Temporal lobe (tissue), 2 donors: Measurements from ENCODE around the gene RASAL2. TPM values are rescaled to one million over a fixed set of nuclear protein-coding genes. Genes with fewer than 3 reads are reported as not detected.

Experiments
- small RNA-seq: library from RNA; depleted of rRNA; stranded (forward); fragments of <200 nt; gene quantifications from one replicate; pipeline ENCODE3, GENCODE V24; 2014; ENCODE audit warnings: low replicate concordance
- total RNA-seq: library from RNA; depleted of rRNA; stranded (reverse); fragments of >200 nt; gene quantifications from one replicate; pipeline ENCODE4 v1.2.3, GENCODE V29; 2014

Gene RASAL2
- total RNA-seq, 1 donor from 2014 or later, result 28.8 TPM

Small RNA genes lying within 50 kb of the gene (small RNA-seq; reads per million reads assigned to genes)
- gene RF00017, result not detected

Other genes starting within 250 kb of the RASAL2 start
- gene SEC16B, start 124.0 kb upstream of the RASAL2 start, total RNA-seq, result 2.5 TPM